OCI-LY7 (cell line): ENCODE data around the gene SCARB2.

Source experiments
- EZH2phosphoT487 ChIP-seq: fragments of 200-600 bp; sonication (generic); IDR thresholded peaks from 2 replicates; pipeline ENCODE4 v1.6.1; 2018; ENCODE audit warnings: low read depth, borderline replicate concordance, mild to moderate bottlenecking, mixed run types, antibody characterized with exemption, low read length, moderate library complexity, mixed read lengths
- TF ChIP-seq, protein P1 (sequence below): fragments of 200-600 bp; sonication (generic); conservative IDR thresholded peaks from 2 replicates; pipeline ENCODE4 v1.5.1; 2014; ENCODE audit warnings: mild to moderate bottlenecking, antibody characterized with exemption, low read length, moderate library complexity, mixed read lengths

GRCh38 chr4:76256032-76256431 is 42.4 kb upstream of the SCARB2 start:
- TF ChIP-seq, protein P1, sequence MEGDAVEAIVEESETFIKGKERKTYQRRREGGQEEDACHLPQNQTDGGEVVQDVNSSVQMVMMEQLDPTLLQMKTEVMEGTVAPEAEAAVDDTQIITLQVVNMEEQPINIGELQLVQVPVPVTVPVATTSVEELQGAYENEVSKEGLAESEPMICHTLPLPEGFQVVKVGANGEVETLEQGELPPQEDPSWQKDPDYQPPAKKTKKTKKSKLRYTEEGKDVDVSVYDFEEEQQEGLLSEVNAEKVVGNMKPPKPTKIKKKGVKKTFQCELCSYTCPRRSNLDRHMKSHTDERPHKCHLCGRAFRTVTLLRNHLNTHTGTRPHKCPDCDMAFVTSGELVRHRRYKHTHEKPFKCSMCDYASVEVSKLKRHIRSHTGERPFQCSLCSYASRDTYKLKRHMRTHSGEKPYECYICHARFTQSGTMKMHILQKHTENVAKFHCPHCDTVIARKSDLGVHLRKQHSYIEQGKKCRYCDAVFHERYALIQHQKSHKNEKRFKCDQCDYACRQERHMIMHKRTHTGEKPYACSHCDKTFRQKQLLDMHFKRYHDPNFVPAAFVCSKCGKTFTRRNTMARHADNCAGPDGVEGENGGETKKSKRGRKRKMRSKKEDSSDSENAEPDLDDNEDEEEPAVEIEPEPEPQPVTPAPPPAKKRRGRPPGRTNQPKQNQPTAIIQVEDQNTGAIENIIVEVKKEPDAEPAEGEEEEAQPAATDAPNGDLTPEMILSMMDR = no peak
- no peak for TF ChIP-seq EZH2phosphoT487
